CD14-positive monocyte (primary cell): ENCODE measurements around the gene ROBO2. TPM values are rescaled to one million over a fixed set of nuclear protein-coding genes. Genes with fewer than 3 reads are reported as not detected.

ENCODE experiments used
- DNase-seq, 3 donors: peaks; one replicate each; pipeline ENCODE4 v3.0.0-alpha.2; 2011 to 2022
- H2AFZ ChIP-seq: 2 replicates; pipeline ENCODE4 v1.6.0; 2012; ENCODE audit warnings: mild to moderate bottlenecking, low read depth, low read length, inconsistent platforms; ENCODE audit not compliant: insufficient read depth, poor library complexity, severe bottlenecking
- H3K27ac ChIP-seq, 2 donors: 1 replicate in 1 of 2; 2 replicates in 1 of 2; pipeline ENCODE4 v1.5.1; 2012 to 2013; ENCODE audit warnings: low read length in 2 of 2, control low read depth in 1 of 2, inconsistent platforms in 1 of 2, low read depth in 1 of 2, mild to moderate bottlenecking in 1 of 2
- H3K27me3 ChIP-seq, 2 donors: one replicate each; pipeline versions ENCODE4 v1.6.0 to v1.6.1; 2011 to 2013; ENCODE audit warnings: low read length in 2 of 2; ENCODE audit not compliant: control insufficient read depth in 2 of 2, insufficient read depth in 2 of 2
- H3K36me3 ChIP-seq, 2 donors: replicated peaks in 1 of 2; 1 replicate in 1 of 2; 2 replicates in 1 of 2; pipeline versions ENCODE4 v1.5.1 to v1.6.1; 2012 to 2013; ENCODE audit warnings: low read length in 2 of 2, control low read depth in 1 of 2, inconsistent platforms in 1 of 2, mild to moderate bottlenecking in 1 of 2; ENCODE audit not compliant: insufficient read depth in 2 of 2, control insufficient read depth in 1 of 2
- H3K4me1 ChIP-seq, 2 donors: 1 replicate in 1 of 2; 2 replicates in 1 of 2; pipeline versions ENCODE4 v1.5.1 to v1.6.1; 2012 to 2013; ENCODE audit warnings: low read length in 2 of 2, control low read depth in 1 of 2, inconsistent platforms in 1 of 2, mild to moderate bottlenecking in 1 of 2, moderate library complexity in 1 of 2; ENCODE audit not compliant: insufficient read depth in 2 of 2, control insufficient read depth in 1 of 2
- H3K4me2 ChIP-seq: replicated peaks from 2 replicates; pipeline ENCODE3; 2012; ENCODE audit warnings: low read length, moderate library complexity, mild to moderate bottlenecking; ENCODE audit not compliant: poor library complexity, severe bottlenecking; ENCODE audit errors: extremely low read depth
- H3K4me3 ChIP-seq, 3 experiments: fragments of 200-600 bp in 1 of 3; sonication (generic) in 1 of 3; replicated peaks in 1 of 3; 1 replicate in 2 of 3; 2 replicates in 1 of 3; pipeline ENCODE4 v1.5.1; 2011 to 2013; ENCODE audit warnings: low read length in 3 of 3, mild to moderate bottlenecking in 3 of 3, control low read depth in 2 of 3, low read depth in 2 of 3, inconsistent platforms in 1 of 3, moderate library complexity in 1 of 3
- H3K79me2 ChIP-seq: 2 replicates; pipeline ENCODE4 v1.6.0; 2012; ENCODE audit warnings: mild to moderate bottlenecking, control low read depth, inconsistent platforms, low read length, moderate library complexity; ENCODE audit not compliant: insufficient read depth
- H3K9ac ChIP-seq: 2 replicates; pipeline ENCODE4 v1.6.0; 2017; ENCODE audit warnings: low read length, mild to moderate bottlenecking; ENCODE audit not compliant: insufficient read depth, poor library complexity, severe bottlenecking
- H3K9me3 ChIP-seq, 2 donors: replicated peaks in 1 of 2; 1 replicate in 1 of 2; 2 replicates in 1 of 2; pipeline versions ENCODE4 v1.5.1 to v1.6.1; 2012 to 2013; ENCODE audit warnings: low read length in 2 of 2, control low read depth in 1 of 2; ENCODE audit not compliant: control insufficient read depth in 1 of 2, insufficient read depth in 1 of 2
- H4K20me1 ChIP-seq: 2 replicates; pipeline ENCODE4 v1.6.0; 2012; ENCODE audit warnings: mild to moderate bottlenecking, low read length, control low read depth, moderate library complexity; ENCODE audit not compliant: insufficient read depth
- H3K27ac Mint-ChIP-seq, 7 donors: one replicate each; pipeline ENCODE4 v1.8.0; 2020; ENCODE audit warnings: mild to moderate bottlenecking in 7 of 7, mixed read lengths in 7 of 7, moderate library complexity in 6 of 7, inconsistent platforms in 2 of 7
- H3K27me3 Mint-ChIP-seq, 3 donors: one replicate each; pipeline ENCODE4 v1.8.0; 2021 to 2022; ENCODE audit warnings: low read depth in 3 of 3, mild to moderate bottlenecking in 3 of 3, mixed read lengths in 3 of 3, moderate library complexity in 3 of 3, inconsistent platforms in 1 of 3
- H3K36me3 Mint-ChIP-seq, 2 donors: one replicate each; pipeline ENCODE4 v1.8.0; 2020; ENCODE audit warnings: mixed read lengths in 2 of 2, inconsistent platforms in 1 of 2, mild to moderate bottlenecking in 1 of 2
- H3K4me1 Mint-ChIP-seq: one replicate; pipeline ENCODE4 v1.8.0; 2020; ENCODE audit warnings: mild to moderate bottlenecking, mixed read lengths
- H3K4me3 Mint-ChIP-seq, 2 donors: one replicate each; pipeline ENCODE4 v1.8.0; 2020; ENCODE audit warnings: mild to moderate bottlenecking in 2 of 2, mixed read lengths in 2 of 2, moderate library complexity in 1 of 2
- H3K9me3 Mint-ChIP-seq, 7 donors: one replicate each; pipeline ENCODE4 v1.8.0; 2020 to 2022; ENCODE audit warnings: mixed read lengths in 7 of 7, mild to moderate bottlenecking in 6 of 7, moderate library complexity in 6 of 7, inconsistent platforms in 2 of 7
- CTCF ChIP-seq: fragments of 200-600 bp; IDR thresholded peaks from one replicate; pipeline ENCODE4 v1.8.0; 2022; ENCODE audit warnings: antibody characterized with exemption, mild to moderate bottlenecking
- WGBS: methylation state at CpG from one replicate; pipeline ENCODE4 v1.1.5; 2013; ENCODE audit warnings: missing lambda C conversion rate; ENCODE audit not compliant: insufficient coverage; 5-methylcytosine and 5-hydroxymethylcytosine counted together
- intact Hi-C, 2 donors: fragments of 100-400 bp; cut with micrococcal nuclease; formaldehyde crosslinking; loops; one replicate each; pipeline versions ENCODE4 v1.15.0 to v1.15.1; 2023
- polyA plus RNA-seq, 3 donors: library from polyadenylated mRNA; depleted of rRNA in 1 of 3; unstranded in 2 of 3; stranded (reverse) in 1 of 3; fragments of 300-500 nt in 2 of 3; fragments of >200 nt in 1 of 3; fragmentation: Illumina TruSeq in 2 of 3; gene quantifications; 1 replicate in 2 of 3; 2 replicates in 1 of 3; pipeline ENCODE4 v1.2.3, GENCODE V29; 2012 to 2021

The ROBO2 gene
- polyA plus RNA-seq, 3 donors = not detected

DNA sequence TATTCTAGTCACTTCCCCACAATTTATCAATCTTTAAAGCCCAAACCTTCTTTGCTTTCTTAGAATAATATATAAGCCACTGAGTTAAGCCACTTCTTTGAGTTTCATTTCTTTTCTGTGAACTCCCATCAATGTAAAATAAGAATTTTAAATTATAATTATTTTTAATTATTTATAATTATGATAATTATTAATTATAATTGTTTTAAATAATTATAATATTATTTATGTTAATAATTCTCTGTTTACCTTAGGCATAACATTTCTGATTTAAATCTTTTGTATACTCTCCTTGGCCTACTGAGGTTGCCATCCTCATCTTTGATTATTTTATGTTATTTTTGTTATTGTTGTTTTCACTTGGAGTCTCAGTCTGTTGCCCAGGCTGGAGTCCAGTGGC, 644.2 kb downstream of the ROBO2 start:
- no peak overlapping the region for H3K9ac ChIP-seq
- no peak overlapping the region for H2AFZ ChIP-seq
- DNase-seq = no peak
- H3K4me3 Mint-ChIP-seq = no peak overlapping the region
- H3K27ac Mint-ChIP-seq = no peak overlapping the region
- no peaks in the 10 kb centered on the region for H4K20me1 ChIP-seq
- intact Hi-C loops = no loop called here
- H3K27me3 Mint-ChIP-seq = no peaks in the 10 kb centered on the region
- H3K4me3 ChIP-seq = no peak overlapping the region
- H3K36me3 Mint-ChIP-seq = no peaks in the 10 kb centered on the region
- H3K4me1 ChIP-seq = no peaks in the 10 kb centered on the region
- no peaks in the 10 kb centered on the region for H3K36me3 ChIP-seq
- no peaks in the 10 kb centered on the region for H3K27me3 ChIP-seq
- no peak overlapping the region for H3K27ac ChIP-seq
- no peaks in the 10 kb centered on the region for H3K79me2 ChIP-seq
- H3K9me3 Mint-ChIP-seq = peaks cover 4 to 17% (median 7%) of the 10 kb centered on the region in 7 donors
- no peaks in the 10 kb centered on the region for H3K4me1 Mint-ChIP-seq
- no peak for TF ChIP-seq CTCF
- peaks cover 18 to 21% of the 10 kb centered on the region in 2 donors for H3K9me3 ChIP-seq
- no peak overlapping the region for H3K4me2 ChIP-seq

- WGBS = 67% methylated on average over 1 of the region's 3 CpGs
- H4K20me1 ChIP-seq = no peaks in the 10 kb centered on the region
- no peak overlapping the region for H2AFZ ChIP-seq
- no peak for DNase-seq
- no peaks in the 10 kb centered on the region for H3K4me1 Mint-ChIP-seq
- no peaks in the 10 kb centered on the region for H3K36me3 Mint-ChIP-seq
- no peaks in the 10 kb centered on the region for H3K4me1 ChIP-seq
- intact Hi-C loops = no loop called here
- no peak overlapping the region for H3K4me2 ChIP-seq
- peaks cover 21% of the 10 kb centered on the region in 2 donors for H3K9me3 ChIP-seq
- H3K27me3 ChIP-seq = no peaks in the 10 kb centered on the region
- no peaks in the 10 kb centered on the region for H3K79me2 ChIP-seq
- H3K27ac ChIP-seq = no peak overlapping the region
- no peak overlapping the region for H3K4me3 ChIP-seq
- no peak for TF ChIP-seq CTCF
- no peak overlapping the region for H3K27ac Mint-ChIP-seq
- no peak overlapping the region for H3K4me3 Mint-ChIP-seq
- no peaks in the 10 kb centered on the region for H3K27me3 Mint-ChIP-seq
- no peaks in the 10 kb centered on the region for H3K36me3 ChIP-seq
- H3K9me3 Mint-ChIP-seq = peaks cover 4 to 17% (median 7%) of the 10 kb centered on the region in 7 donors
- no peak overlapping the region for H3K9ac ChIP-seq
These were observed 645.8 kb downstream of the ROBO2 start for GRCh38 chr3:77685713-77686112.
